OCI-LY7 (cell line): ENCODE measurements around the gene BLCAP. TPM values are rescaled to one million over a fixed set of nuclear protein-coding genes. Genes with fewer than 3 reads are reported as not detected.

ENCODE experiments used
- BruUV-seq: library from RNA; stranded (reverse); fragments of 400-500 nt; replicated peaks from 2 replicates; lab custom pipeline; 2021; lab: Mats Ljungman, UMichigan
- CTCF ChIA-PET: fragments of 300-600 bp; sonication (Branson Sonifier 250); formaldehyde crosslinking; loops from one replicate; lab custom pipeline; 2022; ENCODE audit warnings: antibody characterized with exemption; ENCODE audit not compliant: unreplicated experiment; lab: Charles Lee
- POLR2A ChIA-PET: fragments of 300-600 bp; sonication (Branson Sonifier 250); formaldehyde crosslinking; loops from one replicate; lab custom pipeline; 2022; ENCODE audit warnings: antibody characterized with exemption; lab: Charles Lee
- DNase-seq: peaks from one replicate; pipeline ENCODE4 v3.0.0-alpha.2; 2015; ENCODE audit warnings: low spot score
- H2AFZ ChIP-seq: fragments of 200-600 bp; sonication (generic), shearing (Covaris generic); 2 replicates; pipeline ENCODE4 v1.6.1; 2014; ENCODE audit warnings: mild to moderate bottlenecking, antibody characterized with exemption, low read length, moderate library complexity
- H3K27ac ChIP-seq: fragments of 200-600 bp; sonication (generic); 2 replicates; pipeline ENCODE4 v1.5.1; 2014; ENCODE audit warnings: mixed run types, low read depth, mild to moderate bottlenecking, moderate library complexity, low read length, inconsistent platforms; ENCODE audit not compliant: poor library complexity, severe bottlenecking
- H3K36me3 ChIP-seq: fragments of 200-600 bp; sonication (generic); 2 replicates; pipeline ENCODE4 v1.6.1; 2014; ENCODE audit warnings: mild to moderate bottlenecking, antibody characterized with exemption, low read length, moderate library complexity, mixed read lengths; ENCODE audit not compliant: insufficient read depth
- H3K4me1 ChIP-seq: fragments of 200-600 bp; sonication (generic); 2 replicates; pipeline ENCODE4 v1.5.1; 2014; ENCODE audit warnings: mild to moderate bottlenecking, low read length; ENCODE audit not compliant: insufficient read depth, poor library complexity, severe bottlenecking
- H3K4me2 ChIP-seq: fragments of 200-600 bp; sonication (generic); 2 replicates; pipeline ENCODE4 v1.6.1; 2014; ENCODE audit warnings: mild to moderate bottlenecking, low read length
- H3K4me3 ChIP-seq: fragments of 200-600 bp; sonication (generic); 2 replicates; pipeline ENCODE4 v1.5.1; 2014; ENCODE audit warnings: mild to moderate bottlenecking, low read depth, low read length; ENCODE audit not compliant: poor library complexity, severe bottlenecking
- H3K79me2 ChIP-seq: fragments of 200-600 bp; sonication (generic); 2 replicates; pipeline ENCODE4 v1.6.1; 2016; ENCODE audit warnings: low read depth, mild to moderate bottlenecking, low read length, moderate library complexity, mixed read lengths; ENCODE audit not compliant: insufficient read depth
- H3K9me2 ChIP-seq: fragments of 200-600 bp; sonication (generic); 2 replicates; pipeline ENCODE4 v1.6.1; 2016; ENCODE audit warnings: mild to moderate bottlenecking, low read length, mixed read lengths; ENCODE audit not compliant: insufficient read depth
- H3K9me3 ChIP-seq: fragments of 200-600 bp; sonication (generic); 2 replicates; pipeline ENCODE4 v1.6.1; 2014; ENCODE audit warnings: mild to moderate bottlenecking, mixed run types, low read length, mixed read lengths
- H4K20me1 ChIP-seq: fragments of 200-600 bp; sonication (generic); 2 replicates; pipeline ENCODE4 v1.6.1; 2014; ENCODE audit warnings: mild to moderate bottlenecking, antibody characterized with exemption, low read length, moderate library complexity, mixed read lengths; ENCODE audit not compliant: insufficient read depth
- EZH2phosphoT487 ChIP-seq: fragments of 200-600 bp; sonication (generic); IDR thresholded peaks from 2 replicates; pipeline ENCODE4 v1.6.1; 2018; ENCODE audit warnings: low read depth, borderline replicate concordance, mild to moderate bottlenecking, mixed run types, antibody characterized with exemption, low read length, moderate library complexity, mixed read lengths
- intact Hi-C: fragments of 100-400 bp; cut with micrococcal nuclease; formaldehyde crosslinking; loops from one replicate; pipeline ENCODE4 v1.10.0; 2022; ENCODE audit not compliant: unreplicated experiment
- total RNA-seq, 2 experiments: library from RNA; depleted of rRNA in 1 of 2; stranded (reverse); fragments of >200 nt in 1 of 2; shearing (Covaris generic) in 1 of 2; gene quantifications; 2 replicates each; pipeline ENCODE4 v1.2.3, GENCODE V29; 2014 to 2022
- TF ChIP-seq, protein P1 (sequence below): fragments of 200-600 bp; sonication (generic); conservative IDR thresholded peaks from 2 replicates; pipeline ENCODE4 v1.5.1; 2014; ENCODE audit warnings: mild to moderate bottlenecking, antibody characterized with exemption, low read length, moderate library complexity, mixed read lengths

The BLCAP gene
- total RNA-seq, 2 experiments from 2014 or later = 32.3 to 55.1 TPM

DNA sequence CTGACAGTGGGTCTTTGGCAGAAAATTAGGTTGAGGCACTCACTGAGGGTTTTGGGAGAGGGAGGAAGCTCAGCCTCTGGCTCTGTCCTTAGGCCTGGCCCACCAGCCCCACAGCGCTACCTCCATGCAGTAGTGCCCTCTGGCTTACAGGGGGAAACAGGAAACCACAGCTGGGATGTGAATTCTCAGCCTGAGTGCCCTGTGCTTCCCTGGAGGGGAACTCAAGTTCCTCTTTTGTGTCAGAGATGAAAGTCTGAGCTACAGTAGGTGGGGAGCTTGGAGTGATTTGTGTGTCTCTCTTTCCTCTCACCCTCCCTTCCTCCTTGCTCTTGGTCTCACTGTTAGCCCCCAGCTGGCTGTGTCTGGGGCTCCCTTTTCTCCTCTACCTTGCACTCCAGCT, 48.2 kb upstream of the BLCAP start:
- peak overlapping the region; percentile 7; the same call in 1 of the 2 replicates for H3K4me2 ChIP-seq
- no peak overlapping the region for H3K27ac ChIP-seq
- DNase-seq = peak; percentile 72
- H4K20me1 ChIP-seq = no peaks in the 10 kb centered on the region
- H3K9me3 ChIP-seq = no peaks in the 10 kb centered on the region
- H2AFZ ChIP-seq = no peak overlapping the region
- no TSS peak for BruUV-seq
- no peaks in the 10 kb centered on the region for H3K79me2 ChIP-seq
- H3K4me3 ChIP-seq = no peak overlapping the region
- POLR2A ChIA-PET = interaction anchor here (0.5 to 0.8 kb wide), 4 partner anchors 13 to 447 kb away, joined by 3 read pairs; no protein-coding TSS in a partner anchor
- H3K36me3 ChIP-seq = no peaks in the 10 kb centered on the region
- H3K9me2 ChIP-seq = no peaks in the 10 kb centered on the region
- intact Hi-C loops = no loop called here
- TF ChIP-seq, protein P1, sequence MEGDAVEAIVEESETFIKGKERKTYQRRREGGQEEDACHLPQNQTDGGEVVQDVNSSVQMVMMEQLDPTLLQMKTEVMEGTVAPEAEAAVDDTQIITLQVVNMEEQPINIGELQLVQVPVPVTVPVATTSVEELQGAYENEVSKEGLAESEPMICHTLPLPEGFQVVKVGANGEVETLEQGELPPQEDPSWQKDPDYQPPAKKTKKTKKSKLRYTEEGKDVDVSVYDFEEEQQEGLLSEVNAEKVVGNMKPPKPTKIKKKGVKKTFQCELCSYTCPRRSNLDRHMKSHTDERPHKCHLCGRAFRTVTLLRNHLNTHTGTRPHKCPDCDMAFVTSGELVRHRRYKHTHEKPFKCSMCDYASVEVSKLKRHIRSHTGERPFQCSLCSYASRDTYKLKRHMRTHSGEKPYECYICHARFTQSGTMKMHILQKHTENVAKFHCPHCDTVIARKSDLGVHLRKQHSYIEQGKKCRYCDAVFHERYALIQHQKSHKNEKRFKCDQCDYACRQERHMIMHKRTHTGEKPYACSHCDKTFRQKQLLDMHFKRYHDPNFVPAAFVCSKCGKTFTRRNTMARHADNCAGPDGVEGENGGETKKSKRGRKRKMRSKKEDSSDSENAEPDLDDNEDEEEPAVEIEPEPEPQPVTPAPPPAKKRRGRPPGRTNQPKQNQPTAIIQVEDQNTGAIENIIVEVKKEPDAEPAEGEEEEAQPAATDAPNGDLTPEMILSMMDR = no peak
- no peak for TF ChIP-seq EZH2phosphoT487
- peaks cover 17% of the 10 kb centered on the region for H3K4me1 ChIP-seq
- CTCF ChIA-PET = interaction anchor here (0.7 to 1.2 kb wide), 4 partner anchors 9 to 367 kb away, joined by 3 read pairs; no protein-coding TSS in a partner anchor

DNA sequence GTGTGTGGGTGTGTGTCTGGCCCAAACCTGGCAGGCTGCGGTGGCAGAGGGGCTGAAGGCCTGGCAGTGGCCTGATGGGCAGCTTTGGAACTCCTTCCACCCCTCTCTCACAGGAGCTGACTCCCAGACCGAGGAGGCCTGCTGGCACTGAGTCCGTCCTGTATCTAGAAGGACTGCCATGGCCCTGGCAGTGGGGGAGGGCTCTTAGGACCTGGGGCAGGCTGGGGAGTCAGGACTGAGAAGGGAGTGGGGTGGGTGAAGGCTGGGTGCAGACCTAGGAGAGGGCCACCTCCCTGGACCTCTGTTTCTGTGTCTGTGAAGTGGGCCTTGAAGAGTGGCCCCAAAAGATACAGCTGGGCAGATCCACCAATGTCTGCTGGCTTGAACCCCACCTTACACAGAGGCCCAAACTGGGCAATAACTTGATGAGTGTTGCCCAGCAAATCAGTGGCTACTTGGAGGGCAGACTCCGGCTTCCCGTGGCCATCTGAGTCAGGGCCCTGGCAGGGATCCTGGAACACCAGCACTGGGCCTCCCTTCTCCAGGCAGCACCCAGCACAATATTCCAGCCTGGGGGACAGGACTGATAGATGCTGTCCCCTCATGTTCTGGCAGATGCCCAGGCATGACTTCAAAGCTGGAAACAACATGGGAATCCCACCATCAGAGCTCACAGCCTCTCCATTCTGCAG, 46.7 kb upstream of the BLCAP start:
- H3K9me3 ChIP-seq = no peaks in the 10 kb centered on the region
- no peak overlapping the region for H2AFZ ChIP-seq
- no TSS peak for BruUV-seq
- no peak overlapping the region for H3K27ac ChIP-seq
- H4K20me1 ChIP-seq = no peaks in the 10 kb centered on the region
- TF ChIP-seq, protein P1 = no peak
- no peak for TF ChIP-seq EZH2phosphoT487
- POLR2A ChIA-PET = interaction anchor here (0.6 kb wide), 1 partner anchor 635 kb away, joined by 3 read pairs; no protein-coding TSS in a partner anchor
- CTCF ChIA-PET = interaction anchor here (1.2 kb wide), 1 partner anchor 11 kb away, joined by 3 read pairs; no protein-coding TSS in a partner anchor
- H3K79me2 ChIP-seq = no peaks in the 10 kb centered on the region
- intact Hi-C loops = no loop called here
- no peak overlapping the region for H3K4me3 ChIP-seq
- H3K4me1 ChIP-seq = peaks cover 17% of the 10 kb centered on the region
- H3K4me2 ChIP-seq = no peak overlapping the region
- H3K9me2 ChIP-seq = no peaks in the 10 kb centered on the region
- DNase-seq = no peak
- H3K36me3 ChIP-seq = no peaks in the 10 kb centered on the region

DNA sequence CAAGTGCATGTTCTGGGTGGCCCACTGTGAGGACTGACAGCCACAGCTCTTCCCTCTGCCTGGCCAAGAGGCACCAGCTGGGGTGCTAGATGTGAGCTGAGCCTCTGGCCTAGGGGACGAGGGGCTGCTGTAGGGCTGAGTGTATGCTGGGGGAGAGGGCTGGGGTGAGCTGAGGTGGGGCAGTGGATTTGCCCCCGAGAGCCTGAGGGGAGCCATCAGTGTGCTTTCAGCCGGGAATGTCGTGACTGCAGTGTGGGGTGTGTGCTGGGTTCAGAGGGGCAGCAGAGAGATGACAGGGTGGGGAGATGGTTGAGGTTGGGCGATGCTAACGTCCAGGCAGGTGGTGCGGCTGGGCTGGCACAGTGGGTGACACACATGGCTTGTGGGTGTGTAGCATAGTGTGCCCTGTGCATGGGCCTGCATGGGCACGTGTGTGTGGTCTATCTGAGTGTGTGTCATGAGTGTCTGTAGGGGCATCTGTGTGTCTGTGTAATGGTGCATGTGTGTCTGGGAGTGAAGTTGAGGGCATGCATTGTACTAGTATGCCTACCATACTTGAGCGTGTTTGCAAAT, 46.0 kb upstream of the BLCAP start:
- ChIA-PET CTCF (no interaction called here), POLR2A (interaction anchor here (0.6 kb wide), 1 partner anchor 635 kb away, joined by 3 read pairs; no protein-coding TSS in a partner anchor)
- no peak overlapping the region for H3K4me3 ChIP-seq
- H3K4me1 ChIP-seq = peaks cover 17% of the 10 kb centered on the region
- intact Hi-C loops = no loop called here
- no peak overlapping the region for H3K4me2 ChIP-seq
- no peaks in the 10 kb centered on the region for H3K36me3 ChIP-seq
- DNase-seq = no peak
- H3K9me2 ChIP-seq = no peaks in the 10 kb centered on the region
- no peak for TF ChIP-seq EZH2phosphoT487
- TF ChIP-seq, protein P1 = no peak
- no peaks in the 10 kb centered on the region for H4K20me1 ChIP-seq
- H3K79me2 ChIP-seq = no peaks in the 10 kb centered on the region
- no peak overlapping the region for H2AFZ ChIP-seq
- no peak overlapping the region for H3K27ac ChIP-seq
- H3K9me3 ChIP-seq = no peaks in the 10 kb centered on the region
- BruUV-seq = no TSS peak
